Measurements from ENCODE around the gene SEPTIN7.

DNA sequence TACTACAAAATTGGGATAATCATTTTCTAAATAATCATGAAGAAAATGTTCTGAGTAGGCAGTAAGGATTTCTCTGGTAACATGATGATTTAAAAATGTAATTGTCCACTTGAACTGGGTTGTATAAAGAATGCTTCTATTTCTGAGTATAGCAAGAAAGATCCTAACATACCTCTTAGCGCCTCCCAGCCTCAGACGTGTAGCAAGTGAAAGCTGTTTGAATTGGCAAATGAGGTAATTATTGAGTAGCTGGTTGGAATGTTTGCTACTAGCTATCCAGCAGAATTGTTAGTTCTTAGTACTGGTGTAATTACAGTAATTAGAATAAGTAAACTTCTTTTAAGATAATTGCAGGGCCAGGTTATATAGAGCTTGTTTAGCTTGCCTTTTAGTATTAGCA lies 47.9 kb downstream of the SEPTIN7 start:
- TF ChIP-seq ZNF274 (IDR thresholded peaks at IDR 0.05; ENCODE audit: borderline replicate concordance, low read depth, low read length) = no peak
- TF ChIP-seq POLR2A (conservative IDR thresholded peaks at IDR 0.05) = no peak
- no peak for TF ChIP-seq CSDE1 (IDR thresholded peaks at IDR 0.05)
- no peak for TF ChIP-seq SMC3 (conservative IDR thresholded peaks at IDR 0.05; ENCODE audit: insufficient read depth, low read depth, low read length)
- TF ChIP-seq XRCC5 (IDR thresholded peaks at IDR 0.05; ENCODE audit: low read depth, low read length) = no peak
- TF ChIP-seq, protein P1, sequence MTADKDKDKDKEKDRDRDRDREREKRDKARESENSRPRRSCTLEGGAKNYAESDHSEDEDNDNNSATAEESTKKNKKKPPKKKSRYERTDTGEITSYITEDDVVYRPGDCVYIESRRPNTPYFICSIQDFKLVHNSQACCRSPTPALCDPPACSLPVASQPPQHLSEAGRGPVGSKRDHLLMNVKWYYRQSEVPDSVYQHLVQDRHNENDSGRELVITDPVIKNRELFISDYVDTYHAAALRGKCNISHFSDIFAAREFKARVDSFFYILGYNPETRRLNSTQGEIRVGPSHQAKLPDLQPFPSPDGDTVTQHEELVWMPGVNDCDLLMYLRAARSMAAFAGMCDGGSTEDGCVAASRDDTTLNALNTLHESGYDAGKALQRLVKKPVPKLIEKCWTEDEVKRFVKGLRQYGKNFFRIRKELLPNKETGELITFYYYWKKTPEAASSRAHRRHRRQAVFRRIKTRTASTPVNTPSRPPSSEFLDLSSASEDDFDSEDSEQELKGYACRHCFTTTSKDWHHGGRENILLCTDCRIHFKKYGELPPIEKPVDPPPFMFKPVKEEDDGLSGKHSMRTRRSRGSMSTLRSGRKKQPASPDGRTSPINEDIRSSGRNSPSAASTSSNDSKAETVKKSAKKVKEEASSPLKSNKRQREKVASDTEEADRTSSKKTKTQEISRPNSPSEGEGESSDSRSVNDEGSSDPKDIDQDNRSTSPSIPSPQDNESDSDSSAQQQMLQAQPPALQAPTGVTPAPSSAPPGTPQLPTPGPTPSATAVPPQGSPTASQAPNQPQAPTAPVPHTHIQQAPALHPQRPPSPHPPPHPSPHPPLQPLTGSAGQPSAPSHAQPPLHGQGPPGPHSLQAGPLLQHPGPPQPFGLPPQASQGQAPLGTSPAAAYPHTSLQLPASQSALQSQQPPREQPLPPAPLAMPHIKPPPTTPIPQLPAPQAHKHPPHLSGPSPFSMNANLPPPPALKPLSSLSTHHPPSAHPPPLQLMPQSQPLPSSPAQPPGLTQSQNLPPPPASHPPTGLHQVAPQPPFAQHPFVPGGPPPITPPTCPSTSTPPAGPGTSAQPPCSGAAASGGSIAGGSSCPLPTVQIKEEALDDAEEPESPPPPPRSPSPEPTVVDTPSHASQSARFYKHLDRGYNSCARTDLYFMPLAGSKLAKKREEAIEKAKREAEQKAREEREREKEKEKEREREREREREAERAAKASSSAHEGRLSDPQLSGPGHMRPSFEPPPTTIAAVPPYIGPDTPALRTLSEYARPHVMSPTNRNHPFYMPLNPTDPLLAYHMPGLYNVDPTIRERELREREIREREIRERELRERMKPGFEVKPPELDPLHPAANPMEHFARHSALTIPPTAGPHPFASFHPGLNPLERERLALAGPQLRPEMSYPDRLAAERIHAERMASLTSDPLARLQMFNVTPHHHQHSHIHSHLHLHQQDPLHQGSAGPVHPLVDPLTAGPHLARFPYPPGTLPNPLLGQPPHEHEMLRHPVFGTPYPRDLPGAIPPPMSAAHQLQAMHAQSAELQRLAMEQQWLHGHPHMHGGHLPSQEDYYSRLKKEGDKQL (CRISPR knock-in tag; IDR thresholded peaks at IDR 0.05; ENCODE audit: borderline replicate concordance) = no peak
- TF ChIP-seq FOSL1 (tag; conservative IDR thresholded peaks at IDR 0.05) = no peak
- TF ChIP-seq, protein P2, sequence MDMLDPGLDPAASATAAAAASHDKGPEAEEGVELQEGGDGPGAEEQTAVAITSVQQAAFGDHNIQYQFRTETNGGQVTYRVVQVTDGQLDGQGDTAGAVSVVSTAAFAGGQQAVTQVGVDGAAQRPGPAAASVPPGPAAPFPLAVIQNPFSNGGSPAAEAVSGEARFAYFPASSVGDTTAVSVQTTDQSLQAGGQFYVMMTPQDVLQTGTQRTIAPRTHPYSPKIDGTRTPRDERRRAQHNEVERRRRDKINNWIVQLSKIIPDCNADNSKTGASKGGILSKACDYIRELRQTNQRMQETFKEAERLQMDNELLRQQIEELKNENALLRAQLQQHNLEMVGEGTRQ (CRISPR knock-in tag; IDR thresholded peaks at IDR 0.05) = no peak
- TF ChIP-seq, protein P3, sequence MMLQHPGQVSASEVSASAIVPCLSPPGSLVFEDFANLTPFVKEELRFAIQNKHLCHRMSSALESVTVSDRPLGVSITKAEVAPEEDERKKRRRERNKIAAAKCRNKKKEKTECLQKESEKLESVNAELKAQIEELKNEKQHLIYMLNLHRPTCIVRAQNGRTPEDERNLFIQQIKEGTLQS (IDR thresholded peaks at IDR 0.05) = no peak
- TF ChIP-seq, protein P3 (CRISPR knock-in tag; conservative IDR thresholded peaks at IDR 0.05) = no peak
- no peak for TF ChIP-seq CCAR2 (IDR thresholded peaks at IDR 0.05; ENCODE audit: low read depth, low read length)
- TF ChIP-seq SNIP1 (IDR thresholded peaks at IDR 0.05; ENCODE audit: low read depth) = no peak
- no peak for TF ChIP-seq SMAD4 (CRISPR knock-in tag; conservative IDR thresholded peaks at IDR 0.05)

All from K562 (cell line).